Breast epithelium (tissue), 3 donors: ENCODE measurements around the gene NGFR.

Experiments
- CTCF ChIP-seq, 3 donors: fragments of 450-650 bp; IDR thresholded peaks; one replicate each; pipeline ENCODE4 v1.5.1; 2016 to 2017; ENCODE audit warnings: antibody characterized with exemption in 3 of 3, mild to moderate bottlenecking in 3 of 3, moderate library complexity in 3 of 3
- POLR2AphosphoS5 ChIP-seq, 3 donors: sonication (generic); formaldehyde crosslinking; IDR thresholded peaks; one replicate each; pipeline ENCODE4 v1.6.1; 2017; ENCODE audit warnings: antibody characterized with exemption in 3 of 3

- TF ChIP-seq CTCF (IDR thresholded peaks at IDR 0.05) (no peak), POLR2AphosphoS5 (IDR thresholded peaks at IDR 0.05) (no peak)
These were observed 15.6 kb downstream of the NGFR start for GRCh38 chr17:49510720-49511110.
